Stimulated activated CD4-positive, alpha-beta T cell treated with anti-CD3 and anti-CD28 coated beads, Interleukin-2, amount 100 ng/mL, for 48 hours (primary cell): ENCODE data around the gene COL4A1.
A peak's percentile ranks its signal among the peaks of the same experiment; 100 is the strongest.

Experiments
- DNase-seq, 2 donors: peaks; one replicate each; pipeline ENCODE4 v3.0.0-alpha.2; 2020

COL4A1 gene

GRCh38 chr13:110341445-110342244 is 34.7 kb upstream of the COL4A1 start:
- no peak for DNase-seq

DNA sequence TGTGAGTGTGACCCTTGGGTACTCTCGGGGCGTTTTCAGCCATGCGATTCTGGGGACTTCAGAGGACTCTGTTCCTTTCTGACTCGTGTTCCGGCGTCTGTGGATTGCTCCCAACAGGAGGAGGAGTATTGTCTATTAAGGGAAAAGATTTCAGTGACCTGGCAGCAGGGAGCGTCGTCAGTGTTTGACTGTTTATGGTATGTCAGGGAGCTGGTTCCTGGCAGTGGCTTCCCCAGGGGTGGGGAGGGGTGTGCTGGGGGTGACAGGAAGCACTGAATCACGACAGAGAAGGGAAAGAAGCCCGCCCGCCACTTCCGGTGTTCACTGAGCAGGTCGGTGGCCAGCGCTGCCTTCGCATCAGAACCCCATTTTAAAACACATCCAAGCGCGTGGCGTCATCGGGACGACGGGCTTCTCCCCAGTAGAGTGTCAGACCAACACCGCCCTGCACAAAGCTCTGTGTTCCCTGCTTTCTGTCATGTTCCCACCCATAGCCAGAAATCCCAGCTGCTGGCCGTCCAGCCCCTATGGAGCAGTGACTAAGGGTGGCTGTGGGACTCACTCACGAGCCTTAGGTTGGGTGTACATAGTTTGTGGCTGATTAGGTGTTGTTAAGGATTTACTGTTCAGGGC is 34.0 kb upstream of the COL4A1 start:
- peak; percentile 20 to 48 for DNase-seq

GRCh38 chr13:110339975-110340550 is 33.1 kb upstream of the COL4A1 start:
- DNase-seq: no peak

DNA sequence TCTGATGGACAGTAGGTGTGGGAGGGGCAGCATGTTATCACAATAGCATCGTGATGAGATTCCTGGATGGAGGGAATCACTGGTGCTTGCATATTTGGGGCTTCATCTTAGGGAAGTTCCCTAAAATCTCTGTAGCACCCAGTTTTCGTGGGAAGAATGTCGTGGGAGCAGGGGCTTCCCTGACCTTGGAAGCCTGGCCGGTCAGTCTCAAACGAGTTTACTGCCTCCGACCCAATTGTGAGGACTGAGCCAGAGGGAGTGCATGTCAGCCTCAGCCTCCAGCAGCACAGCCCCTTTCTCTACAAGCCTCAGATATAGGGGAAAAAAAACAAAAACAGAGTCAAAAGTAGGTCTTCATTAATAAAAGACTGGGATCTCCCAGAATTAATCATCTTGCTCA is 32.3 kb upstream of the COL4A1 start:
- no peak for DNase-seq

DNA sequence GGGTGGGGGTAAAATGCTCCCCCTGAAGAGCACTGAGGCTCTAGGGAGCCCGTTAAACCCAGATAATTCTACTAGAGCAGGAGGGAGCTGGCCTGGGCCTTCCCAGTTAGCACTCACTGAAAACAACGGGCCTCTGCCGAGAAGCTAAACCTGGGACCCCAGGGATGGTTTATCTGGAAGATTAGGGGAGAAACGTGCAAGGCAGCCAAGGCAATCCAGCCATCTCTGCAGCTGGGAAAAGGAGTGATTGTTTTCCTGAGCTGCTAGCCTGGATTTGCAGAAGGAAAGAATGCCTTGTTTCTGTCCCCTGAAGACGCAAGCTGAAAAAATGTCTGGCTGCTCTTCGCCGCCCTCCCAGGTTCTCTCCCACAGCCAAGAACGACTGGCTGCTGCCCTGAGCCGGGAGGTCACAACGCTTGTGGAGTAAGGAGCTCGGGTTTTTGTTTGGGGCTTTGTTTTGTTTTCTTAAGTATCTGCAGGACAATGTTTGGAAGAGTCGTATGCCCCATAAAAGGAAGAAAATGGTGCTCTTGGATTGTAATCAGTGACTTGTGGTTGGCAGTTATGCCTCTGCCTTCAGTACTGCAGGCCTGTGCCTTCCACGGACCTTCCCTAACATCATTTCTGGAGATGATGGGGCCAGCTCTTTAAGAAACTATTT is 31.6 kb upstream of the COL4A1 start:
- no peak for DNase-seq

GRCh38 chr13:110337247-110337646 is 30.3 kb upstream of the COL4A1 start:
- DNase-seq: no peak

- DNase-seq: no peak
These were observed 29.7 kb upstream of the COL4A1 start for GRCh38 chr13:110336681-110337080.

- DNase-seq: no peak
These were observed 29.2 kb upstream of the COL4A1 start for GRCh38 chr13:110336108-110336507.

GRCh38 chr13:110334841-110335490 is 28.0 kb upstream of the COL4A1 start:
- no peak for DNase-seq

DNA sequence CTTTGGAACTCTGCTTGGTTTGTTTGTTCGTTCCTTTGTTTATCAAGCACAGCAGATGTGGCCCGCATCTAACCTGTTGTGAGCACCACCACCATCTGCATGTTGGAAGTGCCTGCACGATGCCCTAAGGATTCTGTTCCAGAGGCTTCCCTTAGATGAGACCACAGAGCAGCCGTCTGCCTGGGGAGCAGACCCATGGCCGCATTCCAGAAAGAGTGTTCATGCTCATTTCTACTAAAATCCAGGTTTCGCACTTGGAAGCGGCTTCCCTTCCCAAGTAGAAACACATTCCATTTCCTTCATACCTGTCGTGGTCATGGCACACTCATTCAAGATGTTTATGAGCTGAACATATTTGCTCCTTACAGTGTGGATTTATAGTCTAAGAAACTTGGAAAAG is 27.3 kb upstream of the COL4A1 start:
- DNase-seq: no peak

DNA sequence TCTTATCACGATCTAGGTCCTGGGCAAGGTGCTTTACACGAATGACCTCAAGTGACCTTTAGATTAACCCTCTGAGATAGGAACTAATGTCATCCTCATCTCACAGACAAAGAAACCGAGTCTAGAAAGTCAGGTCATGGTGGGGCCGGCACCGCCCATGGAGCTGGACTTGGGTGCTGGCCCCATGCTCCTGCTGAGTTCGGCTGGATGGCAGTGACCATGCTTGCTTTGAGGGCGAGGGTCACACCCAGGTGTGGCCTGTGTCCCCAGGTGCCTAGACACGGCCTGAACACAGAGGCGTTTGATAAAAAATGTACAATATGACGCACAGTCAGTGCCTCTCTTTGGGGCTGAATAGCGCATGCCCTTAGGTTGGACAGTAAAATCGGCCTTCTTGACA is 26.9 kb upstream of the COL4A1 start:
- no peak for DNase-seq

GRCh38 chr13:110332750-110333149 is 25.8 kb upstream of the COL4A1 start:
- no peak for DNase-seq

DNA sequence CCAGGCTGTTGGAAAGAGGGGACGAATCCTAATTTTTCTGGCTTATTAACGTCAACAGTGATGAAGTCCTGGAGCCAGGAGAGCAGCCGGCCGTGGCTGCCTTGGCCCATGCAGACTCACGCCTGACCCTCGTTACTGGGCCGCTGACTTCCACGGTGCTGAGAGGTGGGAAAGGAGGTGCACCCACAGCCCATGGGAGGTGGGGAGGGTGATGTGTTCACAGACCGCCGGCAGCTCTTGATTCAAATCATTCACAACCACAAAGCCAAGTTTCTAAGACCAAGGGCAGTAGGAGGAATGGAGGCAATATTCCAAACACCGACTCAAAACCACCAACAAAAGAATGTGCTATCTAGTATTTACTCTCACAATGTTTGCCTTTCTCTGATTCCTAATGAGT is 24.4 kb upstream of the COL4A1 start:
- DNase-seq: no peak

DNA sequence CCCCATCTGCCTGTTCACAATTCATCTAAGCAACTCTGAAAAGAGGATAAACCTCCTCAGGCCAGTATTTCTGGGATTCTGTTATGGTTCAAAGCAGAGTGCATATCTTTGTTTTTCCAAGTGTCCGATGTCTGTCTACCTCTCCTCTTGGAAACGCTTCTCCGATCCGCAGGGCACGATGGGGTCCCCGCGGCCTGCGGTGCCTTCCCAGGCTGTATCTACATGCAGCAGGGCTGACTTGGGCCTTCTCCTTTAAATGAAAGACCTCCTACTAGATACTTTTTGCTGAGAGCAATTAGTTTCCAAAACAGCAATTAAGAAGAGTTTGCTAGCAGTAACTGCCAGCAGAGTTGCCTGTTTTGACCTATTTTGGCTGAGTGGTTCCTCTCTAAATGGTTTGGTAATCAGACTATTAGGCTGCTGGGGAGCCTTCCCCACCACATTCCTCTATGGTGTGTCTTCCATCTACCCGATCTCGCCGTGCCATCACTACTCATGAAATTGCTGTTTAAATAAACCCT is 23.6 kb upstream of the COL4A1 start:
- no peak for DNase-seq

- no peak for DNase-seq
These were observed 23.0 kb upstream of the COL4A1 start for GRCh38 chr13:110329798-110330461.

GRCh38 chr13:110329258-110329657 is 22.3 kb upstream of the COL4A1 start:
- DNase-seq: no peak

DNA sequence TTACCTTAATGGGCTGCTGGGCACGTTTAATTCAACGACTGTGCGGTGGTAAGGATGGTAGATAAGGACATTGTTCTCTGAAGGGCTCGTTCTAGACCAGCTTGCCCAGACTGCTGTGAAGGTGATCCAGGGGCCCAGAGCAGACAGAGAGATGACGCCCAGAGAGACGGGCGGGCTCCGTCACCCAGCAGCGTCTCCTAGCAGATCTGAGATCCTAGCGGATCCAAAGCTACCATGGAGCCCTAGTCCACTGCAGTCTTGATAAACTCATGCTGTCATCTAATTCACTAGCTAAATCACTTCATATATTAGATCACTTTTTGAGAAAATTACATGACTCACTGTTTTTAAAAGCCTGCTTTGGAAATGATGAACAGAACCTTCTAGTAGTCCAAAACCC is 21.6 kb upstream of the COL4A1 start:
- no peak for DNase-seq

DNA sequence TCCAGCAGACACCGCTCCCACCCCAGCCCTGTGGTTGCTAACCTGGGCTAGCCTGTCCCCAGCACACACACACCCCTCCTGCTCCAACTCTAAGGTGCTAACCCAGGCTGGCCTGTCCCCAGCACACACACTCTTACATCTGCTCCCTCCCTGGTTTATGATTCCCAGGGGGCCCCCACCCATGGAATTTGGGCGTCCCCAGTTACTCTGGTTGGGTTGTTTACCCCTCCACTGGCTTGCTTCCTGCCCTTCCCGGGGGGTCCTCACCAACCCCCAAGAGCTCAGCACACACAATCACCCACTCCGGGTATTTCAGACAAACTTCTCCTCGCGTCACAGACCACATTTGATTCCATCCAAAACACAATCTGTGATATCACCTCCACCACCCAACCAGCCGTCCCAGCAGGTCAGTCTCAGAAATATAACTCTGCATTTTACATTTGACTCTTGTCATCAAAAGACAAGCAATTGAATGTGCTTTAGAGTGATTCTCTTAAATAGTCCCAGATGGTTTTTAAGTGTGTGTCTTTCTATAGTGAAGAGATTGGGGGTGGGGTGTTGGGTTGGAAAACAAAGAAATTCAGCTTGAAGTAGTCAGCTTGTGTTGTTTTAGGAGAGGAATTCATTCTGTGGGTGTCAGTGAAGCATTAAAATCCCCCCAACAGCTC is 20.2 kb upstream of the COL4A1 start:
- no peak for DNase-seq

DNA sequence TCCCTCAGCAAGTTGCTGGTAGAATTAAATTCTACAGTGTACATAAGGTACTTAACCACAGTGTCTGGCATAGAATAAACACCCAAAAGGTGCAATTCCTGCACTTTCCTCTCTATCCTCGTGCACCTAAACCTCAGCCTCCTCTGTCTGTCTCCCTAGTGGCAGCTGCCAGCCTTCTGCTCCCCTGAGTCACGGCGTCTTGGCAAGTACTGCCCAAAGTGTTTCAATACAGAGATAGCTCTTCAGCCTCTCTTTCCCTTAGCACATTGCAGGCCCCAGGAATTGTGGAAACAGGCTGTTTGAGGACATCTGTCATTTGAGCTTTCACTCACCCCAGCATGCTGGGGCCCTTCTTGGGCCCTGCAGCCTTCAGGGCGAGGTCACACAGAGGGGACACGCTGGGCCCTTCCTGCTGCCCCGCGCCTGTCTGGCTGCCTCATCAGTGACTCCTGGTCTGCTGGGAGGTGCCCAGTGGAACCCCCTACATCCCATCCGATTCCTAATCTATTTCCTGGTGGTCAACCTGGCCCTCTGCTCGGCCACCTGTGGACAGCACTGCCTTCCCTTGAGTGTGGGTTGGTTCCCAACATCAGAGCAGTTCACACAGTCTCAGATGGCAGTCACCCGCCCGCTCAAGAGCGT is 19.4 kb upstream of the COL4A1 start:
- no peak for DNase-seq

GRCh38 chr13:110324026-110324749 is 17.2 kb upstream of the COL4A1 start:
- no peak for DNase-seq
